AG09309 (cell line): ENCODE results near the gene INSC.

Experiments
- DNase-seq: peaks from one replicate; pipeline ENCODE4 v3.0.0-alpha.2; 2010; ENCODE audit warnings: low read depth
- H3K4me3 ChIP-seq: 2 replicates; pipeline ENCODE4 v1.5.1; 2011; ENCODE audit warnings: mild to moderate bottlenecking, low read depth, low read length, moderate library complexity; ENCODE audit not compliant: control insufficient read depth
- TF ChIP-seq, protein P1 (sequence below): IDR thresholded peaks from 2 replicates; pipeline ENCODE4 v1.5.1; 2011; ENCODE audit warnings: mild to moderate bottlenecking, low read depth, low read length, inconsistent platforms; ENCODE audit not compliant: insufficient read depth, control insufficient read depth; ENCODE audit errors: missing control alignments

INSC gene

DNA sequence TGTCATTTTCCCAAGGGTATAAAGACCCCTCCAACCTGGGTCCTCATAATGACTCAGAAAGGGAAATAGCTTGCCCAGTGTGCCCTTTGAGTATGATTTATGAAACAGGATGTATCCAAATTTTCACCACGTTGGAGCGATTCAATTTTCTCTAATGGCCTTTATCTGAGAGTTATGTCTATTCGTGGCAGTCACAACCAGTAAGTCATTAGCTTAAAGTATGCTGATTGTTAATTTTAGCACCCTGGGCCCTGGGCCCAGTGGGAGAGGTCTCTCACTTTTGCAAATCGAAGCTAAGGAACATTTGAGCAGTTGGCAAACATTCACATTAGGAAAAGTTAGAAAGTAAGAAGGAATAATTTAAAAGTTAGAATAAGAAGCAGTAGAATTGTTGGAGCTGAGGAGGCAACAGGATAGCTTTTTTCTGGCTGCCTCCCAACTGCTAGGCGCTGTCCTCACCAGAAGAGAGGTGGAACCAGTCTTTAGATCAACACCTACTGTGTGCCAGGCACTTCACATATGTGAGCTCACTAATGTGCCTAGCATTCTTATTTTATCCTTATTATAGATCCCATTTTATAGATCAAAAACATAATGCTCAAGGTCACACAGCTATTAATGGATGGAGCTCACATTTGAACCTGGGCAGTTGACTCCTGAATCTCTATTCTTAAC lies 24.5 kb downstream of the INSC start:
- TF ChIP-seq, protein P1, sequence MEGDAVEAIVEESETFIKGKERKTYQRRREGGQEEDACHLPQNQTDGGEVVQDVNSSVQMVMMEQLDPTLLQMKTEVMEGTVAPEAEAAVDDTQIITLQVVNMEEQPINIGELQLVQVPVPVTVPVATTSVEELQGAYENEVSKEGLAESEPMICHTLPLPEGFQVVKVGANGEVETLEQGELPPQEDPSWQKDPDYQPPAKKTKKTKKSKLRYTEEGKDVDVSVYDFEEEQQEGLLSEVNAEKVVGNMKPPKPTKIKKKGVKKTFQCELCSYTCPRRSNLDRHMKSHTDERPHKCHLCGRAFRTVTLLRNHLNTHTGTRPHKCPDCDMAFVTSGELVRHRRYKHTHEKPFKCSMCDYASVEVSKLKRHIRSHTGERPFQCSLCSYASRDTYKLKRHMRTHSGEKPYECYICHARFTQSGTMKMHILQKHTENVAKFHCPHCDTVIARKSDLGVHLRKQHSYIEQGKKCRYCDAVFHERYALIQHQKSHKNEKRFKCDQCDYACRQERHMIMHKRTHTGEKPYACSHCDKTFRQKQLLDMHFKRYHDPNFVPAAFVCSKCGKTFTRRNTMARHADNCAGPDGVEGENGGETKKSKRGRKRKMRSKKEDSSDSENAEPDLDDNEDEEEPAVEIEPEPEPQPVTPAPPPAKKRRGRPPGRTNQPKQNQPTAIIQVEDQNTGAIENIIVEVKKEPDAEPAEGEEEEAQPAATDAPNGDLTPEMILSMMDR, result no peak
- no peak for DNase-seq
- no peak overlapping the region for H3K4me3 ChIP-seq

DNA sequence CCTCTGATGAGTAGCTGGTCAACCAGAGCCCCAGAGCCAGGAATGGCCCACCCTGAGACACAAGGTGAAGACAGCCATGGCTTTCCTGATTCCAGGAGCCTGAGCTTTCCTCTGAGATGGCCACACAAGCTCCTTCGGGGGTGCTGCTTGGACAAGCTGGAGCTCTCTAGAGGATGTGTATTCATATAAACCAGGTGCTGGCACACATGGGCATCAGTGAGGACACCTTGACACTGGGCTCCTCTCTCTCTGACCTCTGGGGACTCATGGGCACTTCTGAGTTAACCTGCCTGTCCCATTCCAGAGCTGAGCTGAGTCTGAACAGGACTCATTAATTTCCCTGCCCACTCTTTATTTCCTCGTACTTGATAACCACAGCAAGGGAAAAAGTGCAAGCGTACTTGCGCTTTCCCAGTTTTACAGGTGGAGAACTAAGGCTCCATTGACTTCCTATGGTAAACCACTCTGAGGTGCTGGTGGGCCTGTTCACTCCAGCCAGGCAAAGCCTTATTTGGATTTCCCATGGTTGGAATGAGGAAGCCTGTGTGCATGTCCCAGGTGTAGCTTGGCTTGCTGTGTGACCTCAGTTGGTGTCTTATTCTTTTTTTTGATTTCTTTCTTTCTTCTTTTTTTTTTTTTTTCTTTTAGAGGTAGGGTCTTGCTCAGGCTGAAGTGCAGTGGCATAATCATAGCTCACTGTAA lies 25.4 kb downstream of the INSC start:
- TF ChIP-seq, protein P1, result no peak
- DNase-seq, result no peak
- no peak overlapping the region for H3K4me3 ChIP-seq

DNA sequence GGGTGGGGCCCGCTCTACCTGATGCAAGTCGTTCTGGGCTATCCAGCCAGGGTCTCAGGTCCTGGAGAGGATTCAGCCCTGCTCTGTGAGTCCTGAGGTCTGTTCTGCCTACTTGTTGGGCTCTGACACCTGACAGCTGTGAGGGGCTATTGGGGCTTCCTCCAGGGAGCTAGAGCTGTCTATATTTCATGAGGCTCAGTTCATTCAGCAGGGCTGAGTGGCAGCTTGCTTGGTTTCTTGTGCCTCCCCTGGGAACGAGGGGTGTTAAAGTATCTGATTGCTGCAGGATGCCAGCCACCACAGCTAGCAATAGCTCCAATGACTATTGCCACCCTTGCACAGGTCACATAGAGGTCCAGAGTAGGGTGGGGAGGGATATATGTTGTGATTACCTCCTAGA lies 26.7 kb downstream of the INSC start:
- no peak for DNase-seq
- TF ChIP-seq, protein P1, result no peak
- H3K4me3 ChIP-seq, result no peak overlapping the region

DNA sequence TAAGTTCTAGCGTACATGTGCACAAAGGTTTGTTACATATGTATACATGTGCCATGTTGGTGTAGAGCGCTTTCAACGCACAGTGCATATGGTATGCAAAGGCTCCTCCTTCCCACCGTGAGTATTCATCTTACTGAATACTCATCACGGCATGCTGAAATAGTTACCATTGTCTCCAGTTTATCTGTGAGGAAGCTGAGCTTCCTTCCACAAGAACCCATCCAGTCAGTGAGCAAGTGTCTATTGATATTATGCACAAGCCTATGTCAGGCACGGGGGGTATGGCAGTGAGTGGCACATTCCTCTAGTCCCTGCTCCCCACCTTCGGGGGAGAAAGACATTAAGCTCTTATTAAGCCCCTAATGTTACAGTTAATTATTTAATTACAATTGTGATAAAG lies 28.1 kb downstream of the INSC start:
- TF ChIP-seq, protein P1, result no peak
- no peak for DNase-seq
- H3K4me3 ChIP-seq, result no peak overlapping the region

DNA sequence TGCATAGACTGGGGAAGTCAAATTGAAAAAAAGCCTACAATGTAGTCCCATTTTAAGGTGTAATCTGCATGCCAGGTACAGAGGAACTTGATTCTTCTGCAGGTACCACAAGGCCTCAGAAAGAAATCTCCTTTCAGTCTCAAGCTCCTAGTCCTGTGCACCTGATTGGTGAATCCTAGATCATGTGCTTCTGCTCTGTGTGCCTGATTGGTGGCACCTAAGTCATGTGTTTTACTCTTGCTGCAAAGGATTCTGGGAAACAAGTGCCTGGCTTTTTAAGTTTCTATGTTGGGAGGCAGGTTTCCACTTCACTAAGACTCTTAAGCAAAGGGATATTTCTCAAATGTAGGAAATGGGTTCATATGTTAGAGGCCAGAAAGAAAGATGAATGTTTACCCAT lies 29.1 kb downstream of the INSC start:
- DNase-seq, result no peak
- no peak overlapping the region for H3K4me3 ChIP-seq
- TF ChIP-seq, protein P1, result no peak

DNA sequence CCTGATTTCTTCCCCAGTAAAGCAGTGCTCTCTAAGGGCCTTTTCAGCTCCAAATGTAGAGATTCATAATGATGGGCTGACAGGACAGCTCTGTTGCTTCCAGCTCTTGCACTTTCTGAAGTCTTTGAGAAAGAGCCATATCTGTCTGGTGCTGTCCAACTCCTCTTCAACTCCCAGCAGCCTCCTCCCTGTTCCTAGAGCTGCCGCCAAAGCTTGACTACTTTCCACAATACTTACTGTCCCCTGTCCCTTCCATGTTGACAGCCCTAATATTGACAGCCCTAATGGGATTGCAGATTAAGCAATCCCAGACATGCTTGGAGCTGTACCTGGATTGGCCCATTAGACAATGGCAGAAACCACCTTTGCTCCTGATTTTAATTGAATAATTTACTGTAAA lies 29.6 kb downstream of the INSC start:
- TF ChIP-seq, protein P1, result no peak
- DNase-seq, result no peak
- no peak overlapping the region for H3K4me3 ChIP-seq
